Measurements from ENCODE around the gene SPTY2D1. TPM values are rescaled to one million over a fixed set of nuclear protein-coding genes. Genes with fewer than 3 reads are reported as not detected.

Gene SPTY2D1
- total and polyA plus RNA-seq, 2 experiments from 2014 or later = 5.9 to 14.1 TPM

DNA sequence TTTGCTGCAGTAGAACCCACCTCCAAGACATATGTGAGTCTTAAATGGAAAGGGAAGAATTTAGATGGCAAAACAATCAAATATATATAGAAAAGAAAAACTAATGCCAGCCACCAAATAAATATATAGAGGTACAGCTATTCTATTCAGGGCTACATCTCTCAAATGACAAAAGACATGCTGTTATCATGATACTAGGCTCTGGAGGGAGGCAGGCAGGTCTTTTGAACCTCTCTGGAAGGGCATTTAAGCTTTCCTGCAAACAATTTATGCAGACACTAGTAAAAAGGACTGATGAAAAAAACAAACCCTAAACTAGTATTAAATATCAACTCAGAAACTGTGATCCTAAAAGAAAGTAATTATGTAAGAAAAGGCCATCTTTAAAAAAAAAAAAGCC lies 70.0 kb downstream of the SPTY2D1 start (continued):
- TF ChIP-seq, protein P1, sequence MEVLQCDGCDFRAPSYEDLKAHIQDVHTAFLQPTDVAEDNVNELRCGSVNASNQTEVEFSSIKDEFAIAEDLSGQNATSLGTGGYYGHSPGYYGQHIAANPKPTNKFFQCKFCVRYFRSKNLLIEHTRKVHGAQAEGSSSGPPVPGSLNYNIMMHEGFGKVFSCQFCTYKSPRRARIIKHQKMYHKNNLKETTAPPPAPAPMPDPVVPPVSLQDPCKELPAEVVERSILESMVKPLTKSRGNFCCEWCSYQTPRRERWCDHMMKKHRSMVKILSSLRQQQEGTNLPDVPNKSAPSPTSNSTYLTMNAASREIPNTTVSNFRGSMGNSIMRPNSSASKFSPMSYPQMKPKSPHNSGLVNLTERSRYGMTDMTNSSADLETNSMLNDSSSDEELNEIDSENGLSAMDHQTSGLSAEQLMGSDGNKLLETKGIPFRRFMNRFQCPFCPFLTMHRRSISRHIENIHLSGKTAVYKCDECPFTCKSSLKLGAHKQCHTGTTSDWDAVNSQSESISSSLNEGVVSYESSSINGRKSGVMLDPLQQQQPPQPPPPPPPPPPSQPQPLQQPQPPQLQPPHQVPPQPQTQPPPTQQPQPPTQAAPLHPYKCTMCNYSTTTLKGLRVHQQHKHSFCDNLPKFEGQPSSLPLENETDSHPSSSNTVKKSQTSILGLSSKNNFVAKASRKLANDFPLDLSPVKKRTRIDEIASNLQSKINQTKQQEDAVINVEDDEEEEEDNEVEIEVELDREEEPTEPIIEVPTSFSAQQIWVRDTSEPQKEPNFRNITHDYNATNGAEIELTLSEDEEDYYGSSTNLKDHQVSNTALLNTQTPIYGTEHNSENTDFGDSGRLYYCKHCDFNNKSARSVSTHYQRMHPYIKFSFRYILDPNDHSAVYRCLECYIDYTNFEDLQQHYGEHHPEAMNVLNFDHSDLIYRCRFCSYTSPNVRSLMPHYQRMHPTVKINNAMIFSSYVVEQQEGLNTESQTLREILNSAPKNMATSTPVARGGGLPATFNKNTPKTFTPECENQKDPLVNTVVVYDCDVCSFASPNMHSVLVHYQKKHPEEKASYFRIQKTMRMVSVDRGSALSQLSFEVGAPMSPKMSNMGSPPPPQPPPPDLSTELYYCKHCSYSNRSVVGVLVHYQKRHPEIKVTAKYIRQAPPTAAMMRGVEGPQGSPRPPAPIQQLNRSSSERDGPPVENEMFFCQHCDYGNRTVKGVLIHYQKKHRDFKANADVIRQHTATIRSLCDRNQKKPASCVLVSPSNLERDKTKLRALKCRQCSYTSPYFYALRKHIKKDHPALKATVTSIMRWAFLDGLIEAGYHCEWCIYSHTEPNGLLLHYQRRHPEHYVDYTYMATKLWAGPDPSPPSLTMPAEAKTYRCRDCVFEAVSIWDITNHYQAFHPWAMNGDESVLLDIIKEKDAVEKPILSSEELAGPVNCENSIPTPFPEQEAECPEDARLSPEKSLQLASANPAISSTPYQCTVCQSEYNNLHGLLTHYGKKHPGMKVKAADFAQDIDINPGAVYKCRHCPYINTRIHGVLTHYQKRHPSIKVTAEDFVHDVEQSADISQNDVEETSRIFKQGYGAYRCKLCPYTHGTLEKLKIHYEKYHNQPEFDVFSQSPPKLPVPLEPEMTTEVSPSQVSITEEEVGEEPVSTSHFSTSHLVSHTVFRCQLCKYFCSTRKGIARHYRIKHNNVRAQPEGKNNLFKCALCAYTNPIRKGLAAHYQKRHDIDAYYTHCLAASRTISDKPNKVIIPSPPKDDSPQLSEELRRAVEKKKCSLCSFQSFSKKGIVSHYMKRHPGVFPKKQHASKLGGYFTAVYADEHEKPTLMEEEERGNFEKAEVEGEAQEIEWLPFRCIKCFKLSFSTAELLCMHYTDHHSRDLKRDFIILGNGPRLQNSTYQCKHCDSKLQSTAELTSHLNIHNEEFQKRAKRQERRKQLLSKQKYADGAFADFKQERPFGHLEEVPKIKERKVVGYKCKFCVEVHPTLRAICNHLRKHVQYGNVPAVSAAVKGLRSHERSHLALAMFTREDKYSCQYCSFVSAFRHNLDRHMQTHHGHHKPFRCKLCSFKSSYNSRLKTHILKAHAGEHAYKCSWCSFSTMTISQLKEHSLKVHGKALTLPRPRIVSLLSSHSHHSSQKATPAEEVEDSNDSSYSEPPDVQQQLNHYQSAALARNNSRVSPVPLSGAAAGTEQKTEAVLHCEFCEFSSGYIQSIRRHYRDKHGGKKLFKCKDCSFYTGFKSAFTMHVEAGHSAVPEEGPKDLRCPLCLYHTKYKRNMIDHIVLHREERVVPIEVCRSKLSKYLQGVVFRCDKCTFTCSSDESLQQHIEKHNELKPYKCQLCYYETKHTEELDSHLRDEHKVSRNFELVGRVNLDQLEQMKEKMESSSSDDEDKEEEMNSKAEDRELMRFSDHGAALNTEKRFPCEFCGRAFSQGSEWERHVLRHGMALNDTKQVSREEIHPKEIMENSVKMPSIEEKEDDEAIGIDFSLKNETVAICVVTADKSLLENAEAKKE (CRISPR knock-in tag; IDR thresholded peaks at IDR 0.05) = no peak
- TF ChIP-seq EZH2phosphoT487 (IDR thresholded peaks at IDR 0.05; ENCODE audit: unreplicated experiment) = no peak
- TF ChIP-seq STAT1 (IDR thresholded peaks at IDR 0.05; ENCODE audit: unreplicated experiment) = no peak
- TF ChIP-seq POLR2AphosphoS5 (IDR thresholded peaks at IDR 0.05; ENCODE audit: low read depth) = no peak
- no peak for TF ChIP-seq ZNF331 (CRISPR knock-in tag; IDR thresholded peaks at IDR 0.05; ENCODE audit: low read depth)
- TF ChIP-seq, protein P2, sequence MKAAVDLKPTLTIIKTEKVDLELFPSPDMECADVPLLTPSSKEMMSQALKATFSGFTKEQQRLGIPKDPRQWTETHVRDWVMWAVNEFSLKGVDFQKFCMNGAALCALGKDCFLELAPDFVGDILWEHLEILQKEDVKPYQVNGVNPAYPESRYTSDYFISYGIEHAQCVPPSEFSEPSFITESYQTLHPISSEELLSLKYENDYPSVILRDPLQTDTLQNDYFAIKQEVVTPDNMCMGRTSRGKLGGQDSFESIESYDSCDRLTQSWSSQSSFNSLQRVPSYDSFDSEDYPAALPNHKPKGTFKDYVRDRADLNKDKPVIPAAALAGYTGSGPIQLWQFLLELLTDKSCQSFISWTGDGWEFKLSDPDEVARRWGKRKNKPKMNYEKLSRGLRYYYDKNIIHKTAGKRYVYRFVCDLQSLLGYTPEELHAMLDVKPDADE (IDR thresholded peaks at IDR 0.05) = no peak

DNA sequence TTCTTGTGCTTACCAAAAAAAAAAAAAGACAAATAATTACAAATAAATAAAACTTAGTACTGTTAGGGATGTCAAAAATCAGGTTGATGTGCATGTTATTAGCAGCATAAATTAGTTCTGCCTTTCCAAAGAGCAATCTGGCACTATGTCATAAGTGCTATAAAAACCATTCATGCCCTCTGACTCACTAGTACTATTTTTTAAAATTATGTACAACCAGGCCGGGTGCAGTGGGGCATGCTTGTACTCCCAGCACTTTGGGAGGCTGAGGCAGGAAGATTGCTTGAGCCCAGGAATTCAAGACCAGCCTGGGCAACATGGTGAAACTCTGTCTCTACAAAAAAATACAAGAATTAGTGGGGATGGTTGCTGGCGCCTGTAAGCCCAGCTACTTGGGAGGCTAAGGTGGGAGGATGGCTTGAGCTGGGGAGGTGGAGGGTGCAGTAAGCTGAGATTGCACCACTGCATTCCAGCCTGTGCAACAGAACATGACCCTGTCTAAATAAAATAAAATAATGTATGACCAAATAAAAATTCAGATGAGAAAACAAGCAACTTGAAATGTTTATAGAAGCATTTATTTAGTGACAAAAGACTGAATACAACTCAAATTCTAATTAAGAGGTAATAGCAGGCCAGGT lies 70.9 kb downstream of the SPTY2D1 start:
- H3K4me2 ChIP-seq = no peak overlapping the region
- Mint-ChIP-seq H3K4me1 (peaks cover 6% of the 10 kb centered on the region; the same call in 2 of the 3 replicates), H3K27ac (no peak overlapping the region), H3K9me3 (no peaks in the 10 kb centered on the region), H3K27me3 (ENCODE audit: insufficient read depth, low read depth, poor library complexity) (peaks cover 5% of the 10 kb centered on the region), H3K36me3 (ENCODE audit: low read depth) (no peaks in the 10 kb centered on the region; the same call in 2 of the 3 replicates), H3K4me3 (no peak overlapping the region)
- H4K20me1 ChIP-seq (replicated peaks; ENCODE audit: insufficient read depth) = no peaks in the 10 kb centered on the region; the same call in 1 of the 2 replicates
- H2AFZ ChIP-seq = no peak overlapping the region
- no peaks in the 10 kb centered on the region for H3K27me3 ChIP-seq (ENCODE audit: insufficient read depth)
- no peaks in the 10 kb centered on the region for H3F3A ChIP-seq (replicated peaks; ENCODE audit: low read depth)
- H3K4me1 ChIP-seq (ENCODE audit: insufficient read depth) = peaks cover 9% of the 10 kb centered on the region
- H3K27ac ChIP-seq (ENCODE audit: low read depth) = no peak overlapping the region
- H3K9me2 ChIP-seq (ENCODE audit: insufficient read depth) = no peaks in the 10 kb centered on the region
- H3K36me3 ChIP-seq (ENCODE audit: insufficient read depth) = no peaks in the 10 kb centered on the region
- H3K79me2 ChIP-seq (replicated peaks; ENCODE audit: insufficient read depth) = no peaks in the 10 kb centered on the region
- DNase-seq (ENCODE audit: low spot score) (no peak), ATAC-seq (no peak)
- H3K4me3 ChIP-seq = no peak overlapping the region
- TF ChIP-seq ZNF114 (CRISPR knock-in tag; IDR thresholded peaks at IDR 0.05) (no peak), STAT1 (IDR thresholded peaks at IDR 0.05; ENCODE audit: unreplicated experiment) (no peak)
- TF ChIP-seq, protein P1 (CRISPR knock-in tag; IDR thresholded peaks at IDR 0.05) = no peak

Measured in GM23338 (cell line).